ENCODE data around the gene SNX6.
"Not testable (repeated sequence)": the region's sequence is repeated elsewhere in the genome, so short reads cannot be mapped to it uniquely, and the experiment has no call there.

SNX6 gene

DNA sequence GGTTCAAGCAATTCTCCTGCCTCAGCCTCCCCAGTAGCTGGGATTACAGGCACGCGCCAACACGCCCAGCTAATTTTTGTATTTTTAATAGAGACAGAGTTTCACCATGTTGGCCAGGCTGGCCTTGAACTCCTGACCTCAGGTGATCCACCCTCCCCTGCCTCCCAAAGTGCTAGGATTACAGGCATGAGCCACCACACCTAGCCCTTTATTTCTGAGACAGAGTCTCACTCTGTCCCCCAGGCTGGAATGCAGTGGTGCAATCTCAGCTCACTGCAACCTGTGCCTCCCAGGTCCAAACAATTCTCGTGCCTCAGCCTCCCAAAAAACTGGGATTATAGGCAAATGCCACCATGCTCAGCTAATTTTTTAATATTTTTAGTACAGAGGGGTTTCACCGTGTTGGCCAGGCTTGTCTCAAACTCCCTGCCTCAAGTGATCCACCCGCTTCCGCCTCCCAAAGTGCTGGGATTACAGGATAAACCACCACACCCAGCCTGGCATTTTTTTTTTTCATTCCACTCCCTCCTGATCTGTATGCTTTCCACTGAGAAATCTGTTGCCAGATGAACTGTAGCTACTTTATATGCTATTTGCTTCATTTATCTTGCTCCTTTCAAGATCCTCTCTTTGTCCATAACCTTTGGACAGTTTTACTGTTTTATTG lies 109.5 kb downstream of the SNX6 start:
- DNase-seq, result not testable (repeated sequence)
